B cell (primary cell): ENCODE data around the gene STON2.

ENCODE experiments used
- CTCF ChIP-seq: fragments of 200-600 bp; IDR thresholded peaks from one replicate; pipeline ENCODE4 v1.8.0; 2022; ENCODE audit warnings: antibody characterized with exemption, mild to moderate bottlenecking
- EZH2 ChIP-seq: IDR thresholded peaks from 2 replicates; pipeline ENCODE4 v1.6.1; 2012; ENCODE audit warnings: borderline replicate concordance, low read depth, mild to moderate bottlenecking, moderate library complexity, low read length; ENCODE audit not compliant: insufficient read depth, poor library complexity, severe bottlenecking

GRCh38 chr14:81336009-81336408 lies 64.1 kb downstream of the STON2 start:
- TF ChIP-seq CTCF, result no peak
- TF ChIP-seq EZH2, result no peak
